Measurements from ENCODE around the gene ATP2B2. TPM values are rescaled to one million over a fixed set of nuclear protein-coding genes. Genes with fewer than 3 reads are reported as not detected.
A peak's percentile ranks its signal among the peaks of the same experiment; 100 is the strongest.

ATP2B2 gene
- total RNA-seq, 4 donors from 2014 or later, result 0.31 to 2.9 (median 1.8) TPM

- Histone ChIP-seq H3K4me1 (no peaks in the 10 kb centered on the region), H3K4me3 (no peak overlapping the region), H3K36me3 (no peaks in the 10 kb centered on the region), H3K27me3 (no peaks in the 10 kb centered on the region), H3K27ac (no peak overlapping the region), H3K9me3 (no peaks in the 10 kb centered on the region)
- DNase-seq (no peak), ATAC-seq (no peak)
- intact Hi-C loops (cut with DNase I; ENCODE audit: low total_unique reads), result loop anchor here (5.0 to 10.0 kb wide), 2 partner anchors 275 to 318 kb away; no protein-coding TSS in a partner anchor
- TF ChIP-seq POLR2A (IDR thresholded peaks at IDR 0.05), result no peak
- no peak for TF ChIP-seq CTCF (IDR thresholded peaks at IDR 0.05 in 4 of 5, conservative IDR thresholded peaks at IDR 0.05 in 1 of 5)
- in situ Hi-C loops (cut with MboI; ENCODE audit: low sequenced_read_pairs in 4 of 4), result no loop called here
Measured at GRCh38 chr3:10419637-10420232, 85.7 kb downstream of the ATP2B2 start.

- Histone ChIP-seq H3K36me3 (no peaks in the 10 kb centered on the region), H3K27ac (no peak overlapping the region), H3K27me3 (no peaks in the 10 kb centered on the region), H3K4me1 (no peaks in the 10 kb centered on the region), H3K4me3 (no peak overlapping the region), H3K9me3 (no peaks in the 10 kb centered on the region)
- in situ Hi-C loops (cut with MboI; ENCODE audit: low sequenced_read_pairs in 4 of 4) (no loop called here), intact Hi-C loops (cut with DNase I; ENCODE audit: low total_unique reads) (loop anchor here (5.0 to 10.0 kb wide), 2 partner anchors 277 to 319 kb away; no protein-coding TSS in a partner anchor)
- peak in 4 of 5 experiments; percentile 13 to 37 (median 27) for TF ChIP-seq CTCF (IDR thresholded peaks at IDR 0.05 in 4 of 5, conservative IDR thresholded peaks at IDR 0.05 in 1 of 5)
- TF ChIP-seq POLR2A (IDR thresholded peaks at IDR 0.05), result no peak
- ATAC-seq (peak; percentile 50 to 60), DNase-seq (no peak)
Measured at GRCh38 chr3:10417847-10418246, 87.5 kb downstream of the ATP2B2 start.

- H3K9me3 ChIP-seq, result no peaks in the 10 kb centered on the region
- no peak for ATAC-seq
- in situ Hi-C loops (cut with MboI; ENCODE audit: low sequenced_read_pairs in 4 of 4), result no loop called here
- no peak for DNase-seq
- H3K4me1 ChIP-seq, result no peaks in the 10 kb centered on the region
- H3K36me3 ChIP-seq, result no peaks in the 10 kb centered on the region
- H3K27ac ChIP-seq, result no peak overlapping the region
- no peaks in the 10 kb centered on the region for H3K27me3 ChIP-seq
- intact Hi-C loops (cut with DNase I; ENCODE audit: low total_unique reads), result loop anchor here (5.0 to 10.0 kb wide), 2 partner anchors 278 to 320 kb away; no protein-coding TSS in a partner anchor
- no peak overlapping the region for H3K4me3 ChIP-seq
- no peak for TF ChIP-seq CTCF (IDR thresholded peaks at IDR 0.05 in 4 of 5, conservative IDR thresholded peaks at IDR 0.05 in 1 of 5)
- no peak for TF ChIP-seq POLR2A (IDR thresholded peaks at IDR 0.05)
Measured at GRCh38 chr3:10416730-10417300, 88.6 kb downstream of the ATP2B2 start.

- Histone ChIP-seq H3K36me3 (no peaks in the 10 kb centered on the region), H3K4me3 (no peak overlapping the region), H3K27me3 (no peaks in the 10 kb centered on the region), H3K27ac (no peak overlapping the region), H3K4me1 (peaks cover 0 to 4% of the 10 kb centered on the region in 2 donors), H3K9me3 (no peaks in the 10 kb centered on the region)
- ATAC-seq, result no peak
- TF ChIP-seq POLR2A (IDR thresholded peaks at IDR 0.05) (no peak), CTCF (IDR thresholded peaks at IDR 0.05 in 4 of 5, conservative IDR thresholded peaks at IDR 0.05 in 1 of 5) (no peak)
- DNase-seq, result no peak
- in situ Hi-C loops (cut with MboI; ENCODE audit: low sequenced_read_pairs in 4 of 4), result no loop called here
- intact Hi-C loops (cut with DNase I; ENCODE audit: low total_unique reads), result loop anchor here (10.0 kb wide), 1 partner anchor 282 kb away; no protein-coding TSS in a partner anchor
Measured at GRCh38 chr3:10413041-10413440, 92.3 kb downstream of the ATP2B2 start.
